AG20443 (cell line): ENCODE measurements around the gene FAM50B.

Experiments used
- DNase-seq: peaks from one replicate; pipeline ENCODE4 v3.0.0; 2012; ENCODE audit warnings: low spot score, mixed read lengths

Gene FAM50B

DNA sequence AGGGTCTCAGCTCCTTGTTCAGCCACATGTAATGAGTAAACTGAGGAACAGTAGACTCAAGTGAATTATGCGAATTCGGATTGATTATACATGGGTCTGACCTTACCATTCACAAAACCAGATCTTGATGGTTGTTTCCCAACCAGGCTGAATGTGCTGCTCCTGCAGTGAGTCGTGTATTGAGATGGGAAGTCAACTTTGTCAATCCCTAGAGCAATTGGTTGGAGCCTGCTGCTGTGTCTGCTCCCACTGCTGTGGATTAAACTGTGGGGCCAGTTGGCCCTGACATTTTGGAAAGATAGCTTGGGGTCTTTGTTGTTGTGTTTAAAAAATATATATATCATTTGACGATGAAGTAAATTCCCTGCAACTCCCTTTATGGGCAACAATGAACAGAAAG, 23.9 kb downstream of the FAM50B start:
- no peak for DNase-seq

DNA sequence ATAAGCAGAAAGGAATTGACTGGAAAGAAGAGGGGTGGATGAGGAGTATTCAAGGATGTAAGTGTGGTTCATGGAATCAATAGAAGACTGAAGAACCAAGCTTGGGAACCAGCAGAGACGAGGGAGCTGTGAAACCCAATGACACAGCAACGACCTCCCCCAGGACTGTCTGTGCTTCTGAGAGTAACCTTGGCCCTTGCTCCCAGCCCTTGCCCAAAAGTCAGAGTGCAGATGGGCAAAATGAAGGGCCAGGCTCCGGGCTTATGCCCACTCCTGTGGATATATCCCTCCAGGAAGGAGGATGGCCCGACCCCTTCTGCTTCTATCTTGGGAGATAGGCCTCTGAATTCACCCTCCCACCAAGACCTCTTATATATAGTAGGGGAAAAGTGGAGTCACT, 24.9 kb downstream of the FAM50B start:
- no peak for DNase-seq

DNA sequence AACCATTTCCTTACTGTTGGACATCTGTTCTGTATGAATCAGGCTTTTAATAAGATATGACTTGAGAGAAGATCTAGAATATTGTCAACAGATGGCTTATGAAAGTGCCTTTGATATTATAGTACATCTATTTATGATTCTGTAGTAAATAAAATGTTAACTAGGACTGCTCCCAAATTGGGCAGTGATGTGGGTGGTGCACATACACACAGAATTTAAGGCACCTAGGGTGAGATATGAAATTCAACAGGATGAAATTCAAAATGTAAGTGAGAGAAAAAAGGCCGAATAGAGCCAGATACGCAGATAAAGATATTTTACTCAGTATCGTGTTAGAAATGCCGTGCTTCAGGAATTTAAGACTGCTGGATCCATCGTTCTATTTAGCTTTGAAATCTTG, 26.3 kb downstream of the FAM50B start:
- DNase-seq, result no peak

DNA sequence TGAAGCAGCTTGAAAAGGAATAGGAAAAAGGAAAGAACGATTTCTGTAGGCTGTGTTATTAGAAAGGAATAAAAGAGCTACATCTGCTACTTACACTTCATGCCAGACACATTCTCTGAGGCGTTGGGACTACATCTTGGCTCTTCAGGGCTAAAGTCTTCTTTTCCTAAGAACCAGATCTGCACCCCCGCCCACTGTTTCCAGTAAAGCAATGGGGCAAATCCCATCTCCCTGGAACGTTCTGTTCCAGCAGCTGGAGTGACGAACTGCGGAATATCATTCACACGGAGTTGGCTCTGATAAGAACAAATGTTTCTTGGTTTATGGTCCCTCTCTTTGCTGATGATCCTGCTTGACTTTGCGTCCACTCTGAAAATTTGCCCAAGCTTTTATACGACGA, 26.9 kb downstream of the FAM50B start:
- no peak for DNase-seq

DNA sequence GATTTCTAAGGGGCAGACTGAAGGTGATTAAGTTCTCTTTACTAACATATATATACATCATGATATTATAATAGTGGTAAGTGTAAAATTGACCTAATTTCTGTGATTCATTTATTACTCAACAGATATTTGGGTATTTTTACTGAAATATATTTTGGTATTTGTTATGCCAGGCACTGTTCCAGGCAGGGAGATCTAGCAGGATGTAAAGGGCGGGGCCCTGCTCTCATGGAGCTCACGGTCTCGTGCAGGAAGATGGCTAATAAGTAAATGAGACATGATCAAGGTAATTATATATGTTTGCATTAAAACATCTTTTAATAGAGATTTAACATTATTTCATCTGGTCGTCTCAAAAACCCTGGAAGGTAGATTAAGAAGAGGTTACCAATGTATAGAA, 27.7 kb downstream of the FAM50B start:
- DNase-seq, result peak; percentile 20

DNA sequence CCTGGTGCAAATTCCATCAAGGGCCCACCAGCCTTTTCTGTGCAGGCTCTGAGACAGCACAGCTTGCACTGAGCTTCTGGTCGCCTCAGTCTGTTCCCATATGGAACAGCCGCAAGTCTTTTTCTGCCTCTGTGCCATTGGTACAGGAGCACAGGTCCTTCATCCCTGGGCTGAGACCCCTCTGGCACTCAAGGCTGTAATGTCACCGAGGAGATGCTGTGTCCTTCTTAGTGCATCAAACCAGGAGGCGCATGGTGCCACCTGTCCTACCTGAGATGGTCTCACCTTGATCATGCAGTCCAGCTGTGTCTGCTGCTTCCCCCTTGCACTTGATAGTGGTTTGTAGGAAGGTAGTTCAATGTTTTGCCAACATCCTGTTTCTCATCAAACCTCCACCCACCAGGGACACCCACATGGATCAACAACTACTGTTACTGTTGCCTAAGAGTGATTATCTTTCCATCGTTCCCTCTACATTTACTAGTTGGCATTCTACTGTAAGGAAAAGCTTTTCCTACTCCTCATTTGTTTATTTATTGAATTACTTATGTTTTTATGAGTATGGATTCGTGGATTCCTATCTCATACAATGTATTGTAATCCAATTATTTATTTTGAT, 29.0 kb downstream of the FAM50B start:
- DNase-seq, result no peak

DNA sequence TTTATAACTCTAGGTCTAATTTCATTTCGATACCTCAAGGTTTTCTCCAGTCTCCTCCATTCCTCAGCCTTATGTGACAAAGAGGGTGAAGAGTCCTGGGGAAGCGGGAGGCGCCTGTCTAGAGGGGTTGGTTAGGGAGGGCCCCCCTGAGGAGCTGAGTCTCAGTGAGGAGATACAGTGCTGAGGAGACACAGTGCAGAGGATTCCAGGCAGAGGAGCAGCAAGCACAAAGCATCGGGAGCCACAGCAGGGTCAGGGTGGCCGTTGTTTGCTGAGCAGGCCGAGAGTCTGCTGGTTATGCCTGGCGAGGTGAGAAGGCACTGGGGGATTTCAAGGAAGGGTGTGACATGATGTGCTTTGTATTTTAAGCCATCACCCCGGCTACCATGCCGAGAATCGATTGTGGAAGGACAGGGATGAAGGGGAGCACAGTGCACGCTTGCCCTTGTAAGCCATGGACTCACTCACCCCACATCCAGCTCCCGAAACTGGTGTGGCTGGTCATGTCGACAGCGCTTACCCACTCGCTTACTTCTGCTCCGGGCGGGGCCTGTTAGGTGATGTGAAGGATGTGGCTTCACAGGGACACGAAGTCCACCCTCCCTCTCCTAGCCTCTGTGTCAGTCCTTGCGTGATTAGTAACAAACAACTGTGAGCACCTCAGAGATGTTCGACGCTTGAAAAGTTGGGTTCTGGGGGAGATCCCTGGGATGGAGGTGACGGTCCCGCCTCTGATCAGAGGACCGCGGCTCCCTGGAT, 30.2 kb downstream of the FAM50B start:
- no peak for DNase-seq

DNA sequence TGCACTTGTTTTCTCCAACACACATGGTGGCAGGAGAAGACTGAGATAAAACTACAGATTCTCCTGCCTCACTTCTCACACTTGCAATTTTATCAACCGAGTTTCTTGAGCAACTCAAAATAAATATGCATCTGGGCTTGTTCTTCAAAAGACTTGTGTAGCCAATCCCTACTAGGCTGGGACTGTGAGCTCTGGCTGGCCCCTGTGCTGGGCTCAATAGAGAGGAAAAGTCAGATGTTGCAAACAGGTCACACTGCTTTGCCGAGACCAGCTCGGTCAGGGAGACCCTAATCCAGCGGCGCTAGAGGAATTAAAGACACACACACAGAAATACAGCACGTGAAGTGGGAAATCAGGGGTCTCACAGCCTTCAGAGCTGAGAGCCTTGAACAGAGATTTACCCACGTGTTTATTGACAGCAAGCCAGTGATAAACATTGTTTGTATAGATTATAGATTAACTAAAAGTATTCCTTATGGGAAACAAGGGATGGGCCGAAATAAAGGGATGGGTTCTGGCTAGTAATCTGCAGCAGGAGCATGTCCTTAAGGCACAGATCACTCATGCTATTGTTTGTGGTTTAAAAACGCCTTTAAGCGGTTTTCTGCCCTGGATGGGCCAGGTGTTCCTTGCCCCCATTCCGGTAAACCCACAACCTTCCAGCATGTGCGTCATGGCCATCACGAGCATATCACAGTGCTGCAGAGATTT, 32.7 kb downstream of the FAM50B start:
- DNase-seq, result no peak

DNA sequence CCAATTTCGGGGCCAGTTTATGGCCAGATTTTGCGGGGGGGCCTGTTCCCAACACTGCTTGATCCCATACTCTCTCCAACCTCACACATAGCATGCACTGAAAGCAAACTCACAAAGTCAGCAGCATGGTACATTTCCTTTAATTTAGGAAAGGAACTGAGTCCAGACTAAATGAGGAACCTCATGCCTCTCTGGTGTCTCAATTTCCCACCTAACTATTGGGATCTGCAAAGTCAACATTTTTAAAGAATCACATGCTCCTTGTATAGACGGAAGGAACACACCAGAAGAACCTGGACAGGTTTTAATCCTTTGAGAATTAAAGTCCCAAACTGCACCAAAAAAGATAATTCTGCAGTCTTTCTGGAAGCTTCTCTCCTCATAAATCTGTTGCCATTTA, 33.3 kb downstream of the FAM50B start:
- DNase-seq, result no peak

DNA sequence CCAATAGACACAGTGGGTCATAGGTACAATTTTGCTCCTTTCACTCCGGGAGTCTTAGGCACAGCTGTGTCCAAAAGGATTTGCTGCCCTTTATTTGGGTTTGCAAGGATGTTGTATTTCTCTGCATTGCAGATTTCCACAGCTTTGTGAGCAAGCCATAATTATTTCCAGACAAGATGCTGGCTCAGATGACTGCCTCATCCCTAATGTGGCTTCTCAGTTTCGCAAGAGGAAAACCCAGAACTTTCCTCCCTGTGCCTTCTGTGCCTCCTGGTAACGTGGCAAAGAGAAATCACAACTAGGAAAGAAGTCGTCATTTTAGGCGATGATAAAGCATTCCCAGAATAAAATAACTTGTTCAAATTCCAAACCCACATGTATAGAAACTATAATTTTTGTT, 33.7 kb downstream of the FAM50B start:
- DNase-seq, result peak; percentile 89

DNA sequence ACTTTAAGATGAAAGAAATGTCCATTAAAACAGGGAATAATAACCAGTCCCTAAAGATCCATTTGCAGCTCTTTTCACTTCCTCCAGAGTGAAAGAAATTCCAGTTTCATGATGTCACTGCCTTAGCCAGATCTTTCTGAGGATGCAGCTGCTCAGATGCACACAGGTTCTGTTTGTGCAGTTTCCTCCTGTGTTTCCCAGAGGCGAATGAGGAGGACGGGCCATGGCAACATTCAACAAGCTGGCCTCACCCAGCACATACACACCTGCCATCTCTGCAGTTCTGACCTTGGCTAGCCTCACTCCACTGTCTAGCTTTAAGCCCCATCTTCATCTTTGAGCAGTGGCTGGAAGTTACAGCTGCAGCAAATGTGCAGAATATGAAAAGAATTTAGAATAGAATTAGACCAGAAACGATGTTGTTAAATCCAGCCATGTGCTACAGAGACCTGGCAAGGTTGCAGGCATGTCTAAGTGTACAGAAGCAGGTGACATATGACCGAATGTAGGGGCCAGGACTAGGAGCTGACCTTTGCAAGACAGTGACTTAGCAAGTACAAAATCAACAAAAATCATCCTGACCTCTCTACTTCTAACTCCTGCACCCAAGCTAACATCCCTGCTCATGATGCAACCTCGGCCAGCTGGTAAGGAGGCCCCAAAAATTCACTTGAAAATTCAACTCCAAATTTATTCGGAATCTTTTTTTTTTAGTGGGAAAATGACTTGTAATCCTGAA, 35.0 kb downstream of the FAM50B start:
- DNase-seq, result peak; percentile 64

DNA sequence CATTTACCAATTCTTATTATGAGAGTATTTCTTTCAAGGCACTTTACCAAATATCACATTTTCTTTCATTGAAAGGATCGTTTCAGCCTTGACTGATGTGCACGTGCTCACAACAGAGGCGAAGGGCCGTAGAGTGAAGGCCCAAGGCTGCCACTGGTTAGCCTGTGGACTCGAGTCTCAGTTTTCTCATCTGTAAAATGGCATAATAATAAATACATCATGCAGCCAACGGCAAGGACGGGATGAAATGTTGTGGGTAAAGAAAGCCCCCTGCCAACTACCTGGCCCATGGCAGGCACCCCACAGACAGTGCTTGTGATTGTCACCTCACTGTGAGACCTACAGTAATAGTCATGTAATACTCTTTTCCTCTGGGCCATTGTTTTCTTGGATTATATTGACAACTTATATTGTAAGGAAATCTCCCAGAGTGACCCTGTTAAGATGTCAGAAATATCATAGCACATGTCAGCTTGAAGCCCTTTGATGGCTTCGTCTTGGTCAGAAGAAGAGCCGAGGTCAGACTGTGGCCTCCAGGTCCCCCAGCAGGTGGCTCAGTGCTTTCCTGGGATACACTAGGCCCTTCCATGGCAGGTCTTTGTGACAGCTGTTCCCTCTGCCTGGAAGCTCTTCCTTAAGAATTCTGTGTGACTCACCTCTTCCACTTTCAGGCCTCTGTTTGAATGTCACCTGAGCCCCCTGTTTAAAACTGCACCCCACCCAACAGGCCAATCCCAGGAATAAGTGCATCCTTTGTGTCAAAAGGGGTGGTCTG, 36.3 kb downstream of the FAM50B start:
- no peak for DNase-seq

DNA sequence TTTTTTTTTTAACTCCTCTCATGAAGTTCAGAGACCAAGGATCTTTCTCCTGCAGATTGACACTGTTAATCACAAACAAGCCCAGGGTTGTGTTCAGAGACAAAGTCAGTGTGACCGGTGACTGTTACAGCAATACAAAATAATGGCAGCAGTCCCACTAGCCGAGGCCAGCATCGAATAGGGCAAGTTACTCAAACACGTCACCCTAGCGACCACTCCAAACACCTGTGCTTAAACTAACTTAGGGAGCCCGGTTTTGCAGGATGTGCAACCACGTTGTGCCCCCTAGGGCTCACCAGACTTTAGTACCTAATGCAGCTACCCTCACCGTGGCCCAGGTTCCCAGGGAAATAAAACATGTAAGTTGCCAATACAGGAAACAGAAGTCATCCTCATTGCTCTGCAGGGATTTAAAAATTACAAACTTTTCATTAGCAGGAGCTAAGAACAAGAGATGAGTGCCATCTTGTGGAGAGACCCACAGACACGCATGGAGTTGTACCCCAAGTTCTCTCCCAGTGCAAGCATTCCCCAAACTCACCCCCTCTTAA, 38.1 kb downstream of the FAM50B start:
- peak; percentile 44 for DNase-seq

DNA sequence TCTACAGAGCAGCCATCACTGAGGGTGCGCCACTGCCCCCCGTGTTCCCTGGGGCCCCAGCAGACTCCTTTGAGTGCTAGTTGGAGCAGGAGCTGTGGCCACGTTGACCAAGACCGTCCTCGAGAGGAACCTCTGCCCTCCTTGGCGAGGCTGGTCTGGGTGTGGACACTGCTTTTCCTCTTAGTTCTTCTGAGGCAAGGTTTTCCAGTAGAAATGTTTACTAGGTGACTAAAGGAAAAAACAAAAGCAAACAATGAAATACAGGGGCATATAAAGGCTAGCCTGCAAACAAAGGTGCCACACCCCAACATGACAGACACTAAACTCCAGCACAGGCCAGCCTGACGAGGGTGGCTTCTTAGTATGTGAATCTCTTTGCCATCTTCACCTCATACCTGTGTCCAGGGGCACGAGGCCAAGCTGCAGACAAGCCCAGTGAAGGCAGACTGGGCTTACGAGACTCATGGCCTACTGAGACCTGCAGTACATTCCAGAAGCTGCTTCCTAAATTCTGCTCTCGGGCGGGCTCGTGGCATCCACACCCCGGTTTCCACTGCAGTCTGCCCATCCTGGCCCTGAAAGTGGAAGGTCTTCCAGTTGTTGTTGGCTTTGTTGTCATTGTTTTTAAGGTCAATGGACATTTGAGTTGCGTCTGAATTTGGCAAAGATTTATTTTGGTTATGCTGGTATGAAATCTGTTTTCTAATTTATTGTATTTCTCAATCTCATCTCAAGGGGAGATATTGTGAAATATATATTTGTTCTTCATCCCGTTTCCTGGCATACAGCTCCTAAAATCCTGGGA, 39.2 kb downstream of the FAM50B start:
- DNase-seq, result peak; percentile 44

DNA sequence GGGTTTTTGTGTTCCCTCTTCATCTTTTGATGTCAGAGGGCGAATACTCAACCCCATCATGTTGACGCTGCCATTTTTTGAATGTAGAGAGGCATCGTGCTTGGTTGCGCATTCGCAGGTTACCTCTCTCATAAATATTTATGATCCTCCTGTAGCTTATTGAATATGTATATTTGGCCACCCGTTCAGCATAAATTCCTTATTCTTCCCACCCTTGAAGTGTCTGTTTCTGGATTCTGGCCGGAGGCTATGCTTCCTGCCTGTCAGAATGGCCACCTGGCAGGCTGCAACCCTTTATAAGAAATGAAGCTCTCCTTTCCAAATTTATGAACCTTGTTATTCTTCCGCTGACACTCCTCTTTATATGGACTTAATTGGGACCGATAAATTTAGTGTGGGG, 40.9 kb downstream of the FAM50B start:
- no peak for DNase-seq

DNA sequence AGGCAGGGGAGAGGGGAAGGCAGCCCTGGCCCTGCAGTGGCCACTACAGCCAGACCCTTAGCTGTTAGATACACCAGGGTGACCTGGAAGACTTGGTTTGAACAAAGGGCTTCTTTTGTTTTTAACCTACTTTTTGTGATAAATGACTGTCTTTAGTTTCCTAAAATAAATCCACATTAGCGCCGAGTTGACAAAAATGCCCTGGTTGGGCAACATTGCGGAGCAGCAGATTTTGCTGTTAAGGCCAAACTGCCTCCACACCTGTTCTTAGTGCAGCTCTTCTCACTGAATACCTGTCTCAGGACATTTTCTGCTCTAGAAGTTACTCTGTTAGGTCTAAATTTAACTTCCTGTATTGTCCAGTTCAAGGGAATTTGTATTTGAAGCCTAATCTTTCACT, 42.7 kb downstream of the FAM50B start:
- no peak for DNase-seq

DNA sequence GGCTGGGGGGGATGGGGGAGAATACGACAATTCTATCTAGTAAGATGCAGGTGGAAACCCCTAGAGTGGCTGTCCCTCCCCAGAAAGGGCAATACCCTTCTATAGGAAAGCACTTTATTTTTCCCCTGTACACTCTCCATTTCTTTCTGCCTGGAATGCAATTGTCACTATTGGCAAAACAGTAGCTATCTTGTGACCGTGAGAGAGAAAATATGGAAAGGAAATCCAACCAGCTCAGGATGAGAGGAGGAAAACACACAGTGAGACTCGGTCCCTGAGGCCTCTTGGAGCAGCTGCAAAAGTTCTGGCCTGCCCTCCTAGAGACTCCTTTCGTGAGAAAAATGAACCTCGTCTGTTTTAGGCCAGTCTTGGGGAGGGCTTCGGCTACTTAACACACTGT, 43.4 kb downstream of the FAM50B start:
- DNase-seq, result no peak

DNA sequence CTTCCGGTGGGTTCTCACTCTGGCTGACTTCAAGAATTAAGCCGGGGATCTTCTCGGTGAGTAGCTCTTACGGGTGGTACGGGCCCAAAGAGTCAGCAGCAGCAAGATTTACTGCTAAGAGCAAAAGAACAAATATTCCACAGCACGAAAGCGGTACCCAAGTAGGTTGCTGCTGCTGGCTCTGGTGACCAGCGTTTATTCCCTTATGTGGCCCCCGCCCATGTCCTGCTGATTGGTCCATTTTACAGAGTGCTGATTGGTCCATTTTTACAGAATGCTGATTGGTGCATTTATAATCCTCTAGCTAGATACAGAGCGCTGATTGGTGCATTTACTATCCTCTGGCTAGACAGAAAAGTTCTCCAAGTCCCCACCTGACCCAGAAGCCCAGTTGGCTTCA, 44.3 kb downstream of the FAM50B start:
- no peak for DNase-seq

DNA sequence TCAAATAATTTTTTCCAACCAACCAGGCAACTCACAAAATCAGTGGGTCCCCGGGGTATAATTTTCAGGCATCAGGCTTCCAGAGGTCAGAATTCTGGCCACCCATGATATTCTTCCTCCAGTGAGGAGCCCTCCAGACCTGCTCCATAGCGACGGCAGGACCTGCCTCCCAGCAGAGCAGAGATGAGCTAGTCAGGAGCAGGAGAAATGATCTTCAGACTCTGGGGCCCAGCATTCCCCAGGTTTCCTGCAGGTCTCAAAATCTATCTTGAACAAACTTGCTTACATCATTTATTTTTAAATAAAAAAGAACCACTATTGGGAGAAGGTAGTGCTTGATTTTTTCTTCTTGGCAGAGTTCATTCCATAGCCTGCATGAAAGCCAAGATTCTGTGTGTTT, 44.7 kb downstream of the FAM50B start:
- DNase-seq, result no peak

DNA sequence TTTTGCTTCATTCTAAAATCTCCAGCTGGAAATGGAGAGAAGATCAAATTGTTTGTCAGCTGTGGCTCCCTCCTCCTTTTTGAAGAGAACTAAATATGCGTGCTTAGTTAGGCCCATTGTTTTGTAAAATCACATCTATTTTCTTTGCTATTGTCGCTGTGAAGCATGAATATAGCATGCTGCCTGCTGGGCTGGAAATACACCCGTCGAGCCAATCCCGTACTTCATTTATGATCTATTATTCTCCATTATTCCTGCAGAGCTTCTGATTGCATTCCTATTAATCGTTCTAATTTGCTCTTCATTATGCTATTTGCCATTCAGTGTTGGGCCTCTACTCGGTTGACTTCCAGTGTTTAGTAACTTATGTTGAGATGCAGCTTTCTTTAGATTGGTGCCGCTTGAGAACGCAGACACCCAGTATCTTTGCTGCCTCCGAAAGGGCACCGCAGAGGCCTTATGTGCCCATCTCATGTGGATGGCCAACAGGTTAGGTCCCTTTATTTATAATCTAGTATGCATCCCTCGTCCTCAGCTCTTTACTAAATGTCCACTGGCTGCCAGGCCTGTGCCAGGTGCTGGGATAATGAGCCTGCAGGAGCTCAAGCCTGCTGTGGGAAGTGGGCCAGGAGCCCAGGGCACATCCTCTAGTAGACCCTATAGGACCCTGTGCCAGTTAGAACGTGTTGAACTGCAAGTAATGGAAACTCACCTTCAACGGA, 45.6 kb downstream of the FAM50B start:
- DNase-seq, result no peak
